Measurements from ENCODE around the gene PTGER4.

Gene PTGER4

DNA sequence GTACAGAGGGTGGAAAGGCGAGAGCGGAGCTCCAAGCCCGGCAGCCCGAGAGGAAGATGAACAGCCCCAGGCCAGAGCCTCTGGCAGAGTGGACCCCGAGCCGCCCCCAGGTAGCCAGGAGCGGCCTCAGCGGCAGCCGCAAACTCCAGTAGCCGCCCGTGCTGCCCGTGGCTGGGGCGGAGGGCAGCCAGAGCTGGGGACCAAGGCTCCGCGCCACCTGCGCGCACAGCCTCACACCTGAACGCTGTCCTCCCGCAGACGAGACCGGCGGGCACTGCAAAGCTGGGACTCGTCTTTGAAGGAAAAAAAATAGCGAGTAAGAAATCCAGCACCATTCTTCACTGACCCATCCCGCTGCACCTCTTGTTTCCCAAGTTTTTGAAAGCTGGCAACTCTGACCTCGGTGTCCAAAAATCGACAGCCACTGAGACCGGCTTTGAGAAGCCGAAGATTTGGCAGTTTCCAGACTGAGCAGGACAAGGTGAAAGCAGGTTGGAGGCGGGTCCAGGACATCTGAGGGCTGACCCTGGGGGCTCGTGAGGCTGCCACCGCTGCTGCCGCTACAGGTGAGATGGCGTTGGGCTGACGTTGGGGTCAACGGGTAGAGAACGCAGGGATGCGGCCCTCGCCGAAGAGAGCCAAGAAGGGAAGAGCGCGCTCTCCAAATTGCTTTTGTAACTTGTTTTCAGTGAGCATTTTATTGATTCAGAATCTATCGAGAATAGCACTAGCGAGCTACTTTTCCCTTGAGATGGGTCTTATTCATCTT is at the start of gene PTGER4:
PTGER4 (plus strand) TSS at position 3 of the 769 bp plus-strand sequence. CDS start 1,079 bp downstream, outside the sequence.
- TF ChIP-seq, protein P1, sequence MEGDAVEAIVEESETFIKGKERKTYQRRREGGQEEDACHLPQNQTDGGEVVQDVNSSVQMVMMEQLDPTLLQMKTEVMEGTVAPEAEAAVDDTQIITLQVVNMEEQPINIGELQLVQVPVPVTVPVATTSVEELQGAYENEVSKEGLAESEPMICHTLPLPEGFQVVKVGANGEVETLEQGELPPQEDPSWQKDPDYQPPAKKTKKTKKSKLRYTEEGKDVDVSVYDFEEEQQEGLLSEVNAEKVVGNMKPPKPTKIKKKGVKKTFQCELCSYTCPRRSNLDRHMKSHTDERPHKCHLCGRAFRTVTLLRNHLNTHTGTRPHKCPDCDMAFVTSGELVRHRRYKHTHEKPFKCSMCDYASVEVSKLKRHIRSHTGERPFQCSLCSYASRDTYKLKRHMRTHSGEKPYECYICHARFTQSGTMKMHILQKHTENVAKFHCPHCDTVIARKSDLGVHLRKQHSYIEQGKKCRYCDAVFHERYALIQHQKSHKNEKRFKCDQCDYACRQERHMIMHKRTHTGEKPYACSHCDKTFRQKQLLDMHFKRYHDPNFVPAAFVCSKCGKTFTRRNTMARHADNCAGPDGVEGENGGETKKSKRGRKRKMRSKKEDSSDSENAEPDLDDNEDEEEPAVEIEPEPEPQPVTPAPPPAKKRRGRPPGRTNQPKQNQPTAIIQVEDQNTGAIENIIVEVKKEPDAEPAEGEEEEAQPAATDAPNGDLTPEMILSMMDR (IDR thresholded peaks at IDR 0.05), result no peak

DNA sequence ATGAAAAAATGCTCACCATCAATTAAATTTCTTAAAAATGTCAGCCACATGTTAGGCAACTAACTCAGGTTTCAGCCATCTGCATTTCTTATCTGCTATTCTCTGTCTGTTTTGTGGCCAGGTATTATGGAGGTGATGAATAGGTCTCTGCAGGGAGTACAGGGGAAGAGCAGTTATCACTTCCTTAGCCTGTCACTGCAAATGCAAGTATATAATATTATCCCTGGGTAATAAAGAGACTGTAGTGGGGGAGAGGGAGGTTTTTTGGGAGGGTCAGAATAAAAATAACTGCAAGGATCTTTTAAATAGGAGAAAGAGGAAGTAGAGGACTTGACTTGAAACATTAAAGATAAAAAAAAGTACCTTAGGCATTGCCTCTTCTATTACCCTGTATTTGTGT is 49.6 kb upstream of the PTGER4 start:
- TF ChIP-seq, protein P1 (IDR thresholded peaks at IDR 0.05), result no peak

DNA sequence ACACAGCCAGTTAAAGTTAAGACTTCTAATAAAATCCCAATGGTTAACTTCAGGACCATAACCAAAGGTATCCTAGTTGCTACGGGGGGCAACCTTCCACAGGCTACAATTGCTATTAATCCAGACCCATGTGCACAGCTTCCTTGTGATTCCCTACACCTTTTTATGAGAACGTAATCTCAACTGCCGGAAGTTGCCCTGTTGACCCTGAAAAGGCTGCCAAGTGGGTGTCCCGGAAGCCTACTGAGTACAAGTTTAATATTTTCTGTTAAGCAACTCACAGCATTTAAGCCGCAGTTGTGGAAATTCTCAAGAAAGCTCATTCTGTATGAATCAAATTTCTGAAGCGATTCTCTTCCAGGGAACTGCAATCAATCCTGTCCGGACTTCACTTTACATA is 48.5 kb upstream of the PTGER4 start:
- TF ChIP-seq, protein P1 (IDR thresholded peaks at IDR 0.05), result no peak

DNA sequence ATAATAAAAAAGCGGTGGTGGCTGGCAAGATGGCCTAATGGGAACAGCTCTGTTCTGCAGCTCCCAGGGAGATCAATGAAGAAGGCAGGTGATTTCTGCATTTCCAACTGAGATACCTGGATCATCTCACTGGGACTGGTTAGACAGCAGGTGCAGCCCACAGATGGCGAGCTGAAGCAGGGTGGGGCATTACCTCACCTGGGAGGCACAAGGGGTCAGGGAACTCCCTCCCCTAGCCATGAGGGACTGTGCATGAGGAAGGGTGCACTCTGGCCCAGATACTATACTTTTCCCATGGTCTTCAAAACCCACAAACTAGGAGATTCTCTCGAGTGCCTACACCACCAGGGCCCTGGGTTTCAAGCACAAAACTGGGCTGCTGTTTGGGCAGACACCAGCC is 45.6 kb upstream of the PTGER4 start:
- TF ChIP-seq, protein P1 (IDR thresholded peaks at IDR 0.05), result no peak

DNA sequence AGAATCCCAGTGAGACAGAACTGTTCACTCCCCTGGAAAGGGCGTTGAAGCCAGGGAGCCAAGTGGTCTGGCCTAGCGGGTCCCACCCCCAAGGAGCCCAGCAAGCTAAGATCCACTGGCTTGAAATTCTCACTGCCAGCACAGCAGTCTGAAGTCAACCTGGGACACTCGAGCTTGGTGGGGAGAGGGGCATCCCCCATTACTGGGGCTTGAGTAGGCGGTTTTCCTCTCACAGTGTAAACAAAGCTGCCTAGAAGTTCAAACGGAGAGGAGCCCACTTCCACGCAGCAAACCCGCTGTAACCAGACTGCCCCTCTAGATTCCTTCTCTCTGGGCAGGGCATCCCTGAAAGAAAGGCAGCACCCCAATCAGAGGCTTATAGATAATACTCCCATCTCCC is 45.1 kb upstream of the PTGER4 start:
- TF ChIP-seq, protein P1 (IDR thresholded peaks at IDR 0.05), result no peak

DNA sequence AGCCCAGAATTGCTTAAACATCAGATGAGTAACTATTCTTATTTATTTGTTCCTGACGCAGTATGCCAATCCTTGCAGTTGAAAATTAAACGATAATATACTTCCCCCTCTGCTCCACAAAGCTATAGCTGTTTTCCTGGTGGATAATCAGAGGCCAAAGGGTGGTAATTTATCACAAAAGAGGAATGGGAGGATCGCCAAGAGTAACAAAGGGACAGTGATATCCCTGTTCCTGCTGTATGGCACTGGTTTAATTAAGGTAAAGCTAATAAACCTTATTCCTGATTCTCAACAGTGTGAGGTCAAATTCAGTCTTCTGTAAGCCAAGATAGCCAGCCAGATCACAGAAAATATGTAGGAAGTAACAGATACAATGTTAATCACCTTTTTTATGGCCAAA is 33.4 kb upstream of the PTGER4 start:
- TF ChIP-seq, protein P1 (IDR thresholded peaks at IDR 0.05), result no peak

DNA sequence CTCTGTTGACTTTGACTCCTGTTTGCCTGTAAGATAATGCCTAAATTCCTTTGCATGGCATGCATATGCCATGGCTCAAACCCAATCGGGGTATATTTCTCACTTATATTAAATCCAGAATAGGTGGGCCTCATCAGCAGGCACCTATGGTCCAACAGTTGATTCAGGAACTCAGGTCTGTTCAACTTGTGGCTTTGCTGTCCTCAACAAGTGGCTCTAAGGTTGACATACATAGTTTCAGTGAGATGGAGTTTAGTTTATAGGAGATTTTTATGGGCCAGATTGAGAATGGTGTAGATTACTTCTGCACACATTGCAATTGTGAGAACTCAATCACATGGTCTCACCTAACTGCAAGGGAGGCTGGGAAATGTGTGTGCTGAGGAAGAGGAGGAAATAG is 31.6 kb upstream of the PTGER4 start:
- TF ChIP-seq, protein P1 (IDR thresholded peaks at IDR 0.05), result no peak

All from LNCAP (cell line).